Adrenal gland (tissue), 5 donors: ENCODE data around the gene SYPL2.

Experiments
- POLR2A ChIP-seq, 2 donors: fragments of 450-650 bp; IDR thresholded peaks; one replicate each; pipeline ENCODE4 v1.6.1; 2017; ENCODE audit warnings: antibody characterized with exemption in 2 of 2, mild to moderate bottlenecking in 2 of 2, moderate library complexity in 1 of 2
- TF ChIP-seq, protein P1 (sequence below), 6 experiments: fragments of 450-650 bp in 4 of 6; fragments of 200-600 bp in 2 of 6; sonication (generic) in 1 of 6; IDR thresholded peaks; 1 replicate in 5 of 6; 2 replicates in 1 of 6; pipeline versions ENCODE4 v1.5.1 to v1.8.0; 2016 to 2021; ENCODE audit warnings: antibody characterized with exemption in 6 of 6, mild to moderate bottlenecking in 2 of 6, moderate library complexity in 1 of 6
- donor health status: DM: no; HTN: no; CAD: no.

DNA sequence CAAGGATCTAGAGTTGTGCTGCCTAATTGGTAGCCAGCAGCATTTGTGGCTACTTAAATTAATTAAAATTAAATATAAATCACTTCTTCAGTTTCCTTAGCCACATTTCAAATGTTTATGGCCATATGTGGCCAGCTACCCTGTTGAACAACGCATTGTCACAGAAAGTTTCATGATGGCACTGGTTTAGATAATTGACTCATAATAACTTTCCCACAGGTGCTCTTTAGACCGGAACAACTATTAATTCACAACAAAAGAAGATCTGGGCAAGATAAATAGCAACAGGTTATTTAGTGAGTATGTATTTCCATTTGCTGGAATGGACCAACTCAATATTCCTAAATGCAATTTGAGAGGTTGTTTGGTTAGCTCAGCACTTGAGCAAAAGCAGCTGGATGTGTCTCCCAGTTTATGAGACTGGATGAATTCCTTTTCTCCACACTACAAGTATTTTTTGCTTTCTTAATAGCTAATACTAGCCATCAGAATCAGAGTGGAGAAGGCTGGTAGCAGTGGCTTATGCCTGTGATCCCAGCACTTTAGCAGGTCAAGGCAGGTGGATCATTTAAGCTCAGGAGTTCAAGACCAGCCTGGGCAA is 46.9 kb downstream of the SYPL2 start:
- no peak for TF ChIP-seq POLR2A (IDR thresholded peaks at IDR 0.05)
- TF ChIP-seq, protein P1, sequence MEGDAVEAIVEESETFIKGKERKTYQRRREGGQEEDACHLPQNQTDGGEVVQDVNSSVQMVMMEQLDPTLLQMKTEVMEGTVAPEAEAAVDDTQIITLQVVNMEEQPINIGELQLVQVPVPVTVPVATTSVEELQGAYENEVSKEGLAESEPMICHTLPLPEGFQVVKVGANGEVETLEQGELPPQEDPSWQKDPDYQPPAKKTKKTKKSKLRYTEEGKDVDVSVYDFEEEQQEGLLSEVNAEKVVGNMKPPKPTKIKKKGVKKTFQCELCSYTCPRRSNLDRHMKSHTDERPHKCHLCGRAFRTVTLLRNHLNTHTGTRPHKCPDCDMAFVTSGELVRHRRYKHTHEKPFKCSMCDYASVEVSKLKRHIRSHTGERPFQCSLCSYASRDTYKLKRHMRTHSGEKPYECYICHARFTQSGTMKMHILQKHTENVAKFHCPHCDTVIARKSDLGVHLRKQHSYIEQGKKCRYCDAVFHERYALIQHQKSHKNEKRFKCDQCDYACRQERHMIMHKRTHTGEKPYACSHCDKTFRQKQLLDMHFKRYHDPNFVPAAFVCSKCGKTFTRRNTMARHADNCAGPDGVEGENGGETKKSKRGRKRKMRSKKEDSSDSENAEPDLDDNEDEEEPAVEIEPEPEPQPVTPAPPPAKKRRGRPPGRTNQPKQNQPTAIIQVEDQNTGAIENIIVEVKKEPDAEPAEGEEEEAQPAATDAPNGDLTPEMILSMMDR (IDR thresholded peaks at IDR 0.05): no peak
